Epithelial cell of proximal tubule (primary cell): ENCODE results near the gene DEPDC5. TPM values are rescaled to one million over a fixed set of nuclear protein-coding genes. Genes with fewer than 3 reads are reported as not detected.

ENCODE experiments used
- DNase-seq: peaks from one replicate; pipeline ENCODE4 v3.0.0-alpha.2; 2011; ENCODE audit warnings: low read depth
- H3K4me3 ChIP-seq: 2 replicates; pipeline ENCODE4 v1.5.1; 2011; ENCODE audit warnings: low read depth, mild to moderate bottlenecking, low read length
- total RNA-seq: library from RNA; depleted of rRNA; stranded (reverse); fragments of >200 nt; gene quantifications from 2 replicates; pipeline ENCODE4 v1.2.3, GENCODE V29; 2015
- TF ChIP-seq, protein P1 (sequence below): conservative IDR thresholded peaks from 2 replicates; pipeline ENCODE4 v1.5.1; 2012; ENCODE audit warnings: low read depth, mild to moderate bottlenecking, low read length

Gene DEPDC5
- total RNA-seq, 1 donor from 2014 or later, result 5.4 TPM

DNA sequence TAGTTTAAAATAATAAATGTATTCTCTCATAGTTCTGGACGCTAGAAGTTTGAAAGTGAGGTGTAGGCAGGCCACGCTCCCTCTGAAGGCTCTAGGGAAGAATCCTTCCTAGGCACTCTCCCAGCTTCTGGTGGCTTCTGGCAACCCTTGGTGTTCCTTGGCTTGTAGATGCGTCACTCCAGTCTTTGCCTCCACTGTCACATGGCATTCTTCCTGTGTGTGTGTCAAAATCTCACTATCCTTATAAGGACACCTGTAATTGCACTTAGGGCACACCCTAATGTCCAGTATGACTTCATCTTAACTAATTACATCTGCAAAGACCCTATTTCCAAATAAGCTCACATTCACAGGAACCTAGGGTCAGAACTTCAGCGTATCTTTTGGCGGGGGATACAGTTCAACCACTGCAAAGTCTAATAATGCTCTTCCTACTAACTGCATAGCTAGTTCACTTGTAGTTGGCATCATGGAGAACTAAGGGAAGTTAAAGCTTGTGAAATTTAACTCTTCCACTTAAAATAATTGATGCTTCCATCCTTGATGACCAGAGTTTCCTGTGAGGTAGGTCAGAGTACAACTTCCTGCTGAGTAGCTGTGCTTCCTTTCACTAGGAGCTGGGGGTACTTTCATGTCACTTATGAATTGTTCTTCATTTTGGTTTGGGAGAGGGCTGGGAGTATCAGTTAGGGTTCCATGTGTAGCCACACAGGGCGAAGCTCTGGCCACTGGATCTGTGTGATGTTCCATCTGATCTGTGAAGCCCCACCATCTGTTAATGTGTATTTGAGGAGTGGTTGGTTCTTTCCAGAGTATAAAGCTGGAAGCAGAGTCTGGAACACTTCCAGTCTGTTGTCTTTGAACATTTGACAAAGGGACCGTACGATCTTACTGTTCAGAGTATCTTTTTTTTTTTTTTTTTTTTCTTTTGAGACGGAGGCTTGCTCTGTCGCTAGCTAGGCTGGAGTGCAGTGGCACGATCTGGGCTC is 201.0 kb downstream of the DEPDC5 start:
- H3K4me3 ChIP-seq, result no peak overlapping the region
- no peak for DNase-seq
- TF ChIP-seq, protein P1, sequence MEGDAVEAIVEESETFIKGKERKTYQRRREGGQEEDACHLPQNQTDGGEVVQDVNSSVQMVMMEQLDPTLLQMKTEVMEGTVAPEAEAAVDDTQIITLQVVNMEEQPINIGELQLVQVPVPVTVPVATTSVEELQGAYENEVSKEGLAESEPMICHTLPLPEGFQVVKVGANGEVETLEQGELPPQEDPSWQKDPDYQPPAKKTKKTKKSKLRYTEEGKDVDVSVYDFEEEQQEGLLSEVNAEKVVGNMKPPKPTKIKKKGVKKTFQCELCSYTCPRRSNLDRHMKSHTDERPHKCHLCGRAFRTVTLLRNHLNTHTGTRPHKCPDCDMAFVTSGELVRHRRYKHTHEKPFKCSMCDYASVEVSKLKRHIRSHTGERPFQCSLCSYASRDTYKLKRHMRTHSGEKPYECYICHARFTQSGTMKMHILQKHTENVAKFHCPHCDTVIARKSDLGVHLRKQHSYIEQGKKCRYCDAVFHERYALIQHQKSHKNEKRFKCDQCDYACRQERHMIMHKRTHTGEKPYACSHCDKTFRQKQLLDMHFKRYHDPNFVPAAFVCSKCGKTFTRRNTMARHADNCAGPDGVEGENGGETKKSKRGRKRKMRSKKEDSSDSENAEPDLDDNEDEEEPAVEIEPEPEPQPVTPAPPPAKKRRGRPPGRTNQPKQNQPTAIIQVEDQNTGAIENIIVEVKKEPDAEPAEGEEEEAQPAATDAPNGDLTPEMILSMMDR, result no peak

DNA sequence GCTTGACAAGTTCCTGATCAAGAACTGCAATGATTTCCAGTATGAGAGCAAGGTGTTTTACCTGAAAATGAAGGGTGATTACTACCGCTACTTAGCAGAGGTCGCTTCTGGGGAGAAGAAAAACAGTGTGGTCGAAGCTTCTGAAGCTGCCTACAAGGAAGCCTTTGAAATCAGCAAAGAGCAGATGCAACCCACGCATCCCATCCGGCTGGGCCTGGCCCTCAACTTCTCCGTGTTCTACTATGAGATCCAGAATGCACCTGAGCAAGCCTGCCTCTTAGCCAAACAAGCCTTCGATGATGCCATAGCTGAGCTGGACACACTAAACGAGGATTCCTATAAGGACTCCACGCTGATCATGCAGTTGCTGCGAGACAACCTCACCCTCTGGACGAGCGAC is 202.5 kb downstream of the DEPDC5 start:
- TF ChIP-seq, protein P1, result no peak
- no peak overlapping the region for H3K4me3 ChIP-seq
- no peak for DNase-seq

Other genes with a start within 250 kb of the DEPDC5 start
- gene PISD, start 91.8 kb upstream of the DEPDC5 start, total RNA-seq, result 61.1 and 78.9 TPM in 2 replicates
- gene PRR14L, start 3.9 kb upstream of the DEPDC5 start, total RNA-seq, result 15.9 and 16.1 TPM in 2 replicates
- gene YWHAH, start 190.5 kb downstream of the DEPDC5 start, total RNA-seq, result 276 and 345 TPM in 2 replicates